GM12878 (cell line): Measurements from ENCODE around the gene INPP1. TPM values are rescaled to one million over a fixed set of nuclear protein-coding genes. Genes with fewer than 3 reads are reported as not detected.
A peak's percentile ranks its signal among the peaks of the same experiment; 100 is the strongest.

ENCODE experiments used
- ATAC-seq: fragments of 200-7000 bp; cut with Tn5 transposase; 3 replicates; pipeline ENCODE4 v1.9.1; 2020; ENCODE audit warnings: mild to moderate bottlenecking, moderate library complexity
- BruUV-seq: library from RNA; stranded (reverse); fragments of 400-500 nt; replicated peaks from 2 replicates; lab custom pipeline; 2021; lab: Mats Ljungman, UMichigan
- CTCF ChIA-PET: fragments of 300-600 bp; sonication (Branson Sonifier 250); formaldehyde crosslinking; extraction: SDS; loops from one replicate; lab custom pipeline; 2021; ENCODE audit warnings: inconsistent platforms; lab: Yijun Ruan, JAX
- POLR2A ChIA-PET: fragments of 350-600 bp; formaldehyde crosslinking; extraction: SDS; loops from one replicate; lab custom pipeline; 2021; ENCODE audit warnings: inconsistent platforms; lab: Charles Lee
- RAD21 ChIA-PET: fragments of 300-600 bp; sonication (Branson Sonifier 250); formaldehyde crosslinking; loops from one replicate; lab custom pipeline; 2023; ENCODE audit warnings: antibody characterized with exemption; ENCODE audit not compliant: unreplicated experiment; lab: Charles Lee
- SMC1A ChIA-PET: fragments of 300-600 bp; sonication (Branson Sonifier 250); formaldehyde crosslinking; loops from one replicate; lab custom pipeline; 2023; ENCODE audit not compliant: unreplicated experiment, uncharacterized antibody; lab: Charles Lee
- DNase-seq: peaks from one replicate; pipeline ENCODE4 v3.0.0-alpha.2; 2011; ENCODE audit warnings: low read depth, low spot score
- FAIRE-seq: peaks from 3 replicates; lab custom pipeline; 2011; peaks lifted over from hg19 to GRCh38; lab: Jason Lieb, UNC
- H2AFZ ChIP-seq: 2 replicates; pipeline ENCODE4 v1.6.0; 2011; ENCODE audit warnings: low read depth, low read length, control low read depth; ENCODE audit not compliant: control insufficient read depth
- H3K27ac ChIP-seq: 2 replicates; pipeline ENCODE4 v1.5.1; 2011; ENCODE audit warnings: control low read depth; ENCODE audit not compliant: control insufficient read depth, insufficient read depth
- H3K27me3 ChIP-seq, 2 experiments: replicated peaks in 1 of 2; 2 replicates each; pipeline versions ENCODE4 v1.6.0 to v1.6.1; 2011; ENCODE audit warnings: low read length in 1 of 2; ENCODE audit not compliant: control insufficient read depth in 2 of 2, insufficient read depth in 2 of 2
- H3K36me3 ChIP-seq, 2 experiments: 2 replicates each; pipeline ENCODE4 v1.5.1; 2011; ENCODE audit warnings: low read length in 1 of 2; ENCODE audit not compliant: control insufficient read depth in 2 of 2, insufficient read depth in 2 of 2
- H3K4me1 ChIP-seq: 2 replicates; pipeline ENCODE4 v1.6.1; 2011; ENCODE audit warnings: mild to moderate bottlenecking, low read length, moderate library complexity, mixed read lengths; ENCODE audit not compliant: control insufficient read depth, insufficient read depth
- H3K4me2 ChIP-seq: 2 replicates; pipeline ENCODE4 v1.6.0; 2011; ENCODE audit warnings: control low read depth; ENCODE audit not compliant: control insufficient read depth, insufficient read depth
- H3K4me3 ChIP-seq: fragments of 200-600 bp; sonication (generic); 2 replicates; pipeline ENCODE4 v1.5.1; 2016
- H3K79me2 ChIP-seq: 2 replicates; pipeline ENCODE4 v1.6.0; 2011; ENCODE audit warnings: low read length; ENCODE audit not compliant: control insufficient read depth, insufficient read depth
- H3K9ac ChIP-seq: 2 replicates; pipeline ENCODE4 v1.8.0; 2011; ENCODE audit warnings: low read length, control low read depth, mixed read lengths; ENCODE audit not compliant: control insufficient read depth, insufficient read depth
- H3K9me3 ChIP-seq: replicated peaks from 3 replicates; pipeline ENCODE4 v1.5.1; 2011; ENCODE audit warnings: mild to moderate bottlenecking, low read length; ENCODE audit not compliant: control insufficient read depth, insufficient read depth
- H4K20me1 ChIP-seq: 2 replicates; pipeline ENCODE4 v1.6.0; 2011; ENCODE audit not compliant: control insufficient read depth, insufficient read depth
- ASH2L ChIP-seq: fragments of 300-600, 200-600 bp; sonication (generic); IDR thresholded peaks from 2 replicates; pipeline ENCODE4 v1.6.1; 2017; ENCODE audit warnings: low read depth, mild to moderate bottlenecking, borderline replicate concordance
- BCL11A ChIP-seq: IDR thresholded peaks from 2 replicates; pipeline ENCODE4 v1.6.1; 2011; ENCODE audit warnings: low read depth, low read length
- BCL3 ChIP-seq: IDR thresholded peaks from 2 replicates; pipeline ENCODE4 v1.6.1; 2011; ENCODE audit warnings: borderline replicate concordance, low read depth, mild to moderate bottlenecking, moderate library complexity, low read length; ENCODE audit not compliant: insufficient read depth, poor library complexity, severe bottlenecking
- FOXK2 ChIP-seq: fragments of 450-650 bp; IDR thresholded peaks from 2 replicates; pipeline ENCODE4 v1.6.1; 2017; ENCODE audit warnings: mild to moderate bottlenecking, moderate library complexity
- HDAC2 ChIP-seq: fragments of 200-600 bp; sonication (generic); IDR thresholded peaks from 2 replicates; pipeline ENCODE4 v1.6.1; 2017
- POLR2AphosphoS2 ChIP-seq: IDR thresholded peaks from 2 replicates; pipeline ENCODE4 v1.6.1; 2011; ENCODE audit warnings: low read depth, mild to moderate bottlenecking, low read length, improper control_type of control experiment, moderate library complexity
- ZNF384 ChIP-seq: IDR thresholded peaks from 2 replicates; pipeline ENCODE4 v1.6.1; 2012; ENCODE audit warnings: low read depth, mild to moderate bottlenecking, low read length, improper control_type of control experiment, borderline replicate concordance
- in situ Hi-C: fragments of 300-500 bp; cut with MboI; formaldehyde crosslinking; loops from 9 replicates; pipeline ENCODE4 v1.14.3; 2018; ENCODE audit warnings: mixed read lengths
- intact Hi-C: fragments of 100-400 bp; cut with micrococcal nuclease; formaldehyde crosslinking; loops from one replicate; pipeline ENCODE4 v1.14.2; 2022; ENCODE audit not compliant: unreplicated experiment
- polyA plus RNA-seq, 11 experiments: library from polyadenylated mRNA; depleted of rRNA in 4 of 11; unstranded in 6 of 11; stranded (reverse) in 5 of 11; fragments of >200 nt; fragmentation: Nextera tagmentation in 4 of 11; fragmentation: Illumina TruSeq in 1 of 11; extraction: Ambion mirVana in 4 of 11; extraction: Trizol in 1 of 11; gene quantifications; 1 replicate in 1 of 11; 2 replicates in 10 of 11; pipeline versions ENCODE4 v1.2.1 to v1.2.3, GENCODE V29; 2011 to 2016; ENCODE audit warnings: inconsistent platforms in 2 of 11, missing spikeins in 2 of 11, low read depth in 1 of 11
- total RNA-seq, 4 experiments: library from RNA; depleted of rRNA in 3 of 4; stranded (reverse); fragments of >200 nt in 3 of 4; fragmentation: Illumina TruSeq in 1 of 4; extraction: Trizol in 1 of 4; gene quantifications; 2 replicates each; pipeline versions ENCODE4 v1.2.1 to v1.2.3, GENCODE V29; 2013 to 2021
- TF ChIP-seq, protein P1 (sequence below): fragments of 450-650 bp; formaldehyde crosslinking; IDR thresholded peaks from 2 replicates; pipeline ENCODE4 v1.4.0; 2020; ENCODE audit warnings: mild to moderate bottlenecking, moderate library complexity

Gene INPP1
- total and polyA plus RNA-seq, 10 of the 15 experiments (the other 5 are each of a cell fraction or from before 2014, with no cell fraction given), result 3.3 to 17.9 (median 11.1) TPM

DNA sequence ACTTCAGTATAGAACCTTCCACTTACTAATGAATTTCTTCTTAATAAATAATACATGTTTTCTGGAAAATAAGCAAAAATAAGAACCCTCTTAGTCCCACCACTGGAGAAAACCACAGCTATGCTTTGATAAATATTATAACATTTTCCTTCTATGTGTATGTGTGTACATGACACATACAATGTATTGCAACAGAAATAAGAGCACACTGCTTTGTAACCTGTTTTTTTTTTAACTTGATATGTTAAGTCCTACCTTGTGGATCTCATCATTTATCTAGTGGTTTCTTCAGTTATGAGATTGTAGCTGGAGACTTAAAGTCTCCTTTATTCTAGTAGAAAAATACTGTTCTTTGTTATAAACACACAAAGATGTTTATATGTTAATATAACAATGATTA is 17.2 kb downstream of the INPP1 start:
- ChIA-PET CTCF (interaction anchor here (0.7 to 4.8 kb wide), 10 partner anchors 10 to 420 kb away, joined by 3 to 48 read pairs (median 4); partner anchors contain the start of gene INPP1), SMC1A (interaction anchor here (0.9 to 4.3 kb wide), 12 partner anchors 8 to 329 kb away, joined by 3 to 44 read pairs (median 3); partner anchors contain the start of gene INPP1), RAD21 (interaction anchor here (0.7 to 4.0 kb wide), 8 partner anchors 10 to 316 kb away, joined by 3 to 36 read pairs (median 4); partner anchors contain the start of gene INPP1), POLR2A (interaction anchor here (0.8 to 4.0 kb wide), 6 partner anchors 17 to 200 kb away, joined by 3 to 19 read pairs (median 4); partner anchors contain the start of genes HIBCH and INPP1)
- TF ChIP-seq, protein P1, sequence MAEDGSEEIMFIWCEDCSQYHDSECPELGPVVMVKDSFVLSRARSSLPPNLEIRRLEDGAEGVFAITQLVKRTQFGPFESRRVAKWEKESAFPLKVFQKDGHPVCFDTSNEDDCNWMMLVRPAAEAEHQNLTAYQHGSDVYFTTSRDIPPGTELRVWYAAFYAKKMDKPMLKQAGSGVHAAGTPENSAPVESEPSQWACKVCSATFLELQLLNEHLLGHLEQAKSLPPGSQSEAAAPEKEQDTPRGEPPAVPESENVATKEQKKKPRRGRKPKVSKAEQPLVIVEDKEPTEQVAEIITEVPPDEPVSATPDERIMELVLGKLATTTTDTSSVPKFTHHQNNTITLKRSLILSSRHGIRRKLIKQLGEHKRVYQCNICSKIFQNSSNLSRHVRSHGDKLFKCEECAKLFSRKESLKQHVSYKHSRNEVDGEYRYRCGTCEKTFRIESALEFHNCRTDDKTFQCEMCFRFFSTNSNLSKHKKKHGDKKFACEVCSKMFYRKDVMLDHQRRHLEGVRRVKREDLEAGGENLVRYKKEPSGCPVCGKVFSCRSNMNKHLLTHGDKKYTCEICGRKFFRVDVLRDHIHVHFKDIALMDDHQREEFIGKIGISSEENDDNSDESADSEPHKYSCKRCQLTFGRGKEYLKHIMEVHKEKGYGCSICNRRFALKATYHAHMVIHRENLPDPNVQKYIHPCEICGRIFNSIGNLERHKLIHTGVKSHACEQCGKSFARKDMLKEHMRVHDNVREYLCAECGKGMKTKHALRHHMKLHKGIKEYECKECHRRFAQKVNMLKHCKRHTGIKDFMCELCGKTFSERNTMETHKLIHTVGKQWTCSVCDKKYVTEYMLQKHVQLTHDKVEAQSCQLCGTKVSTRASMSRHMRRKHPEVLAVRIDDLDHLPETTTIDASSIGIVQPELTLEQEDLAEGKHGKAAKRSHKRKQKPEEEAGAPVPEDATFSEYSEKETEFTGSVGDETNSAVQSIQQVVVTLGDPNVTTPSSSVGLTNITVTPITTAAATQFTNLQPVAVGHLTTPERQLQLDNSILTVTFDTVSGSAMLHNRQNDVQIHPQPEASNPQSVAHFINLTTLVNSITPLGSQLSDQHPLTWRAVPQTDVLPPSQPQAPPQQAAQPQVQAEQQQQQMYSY (CRISPR knock-in tag), result no peak
- TF ChIP-seq BCL11A (no peak), POLR2AphosphoS2 (no peak), FOXK2 (no peak), BCL3 (no peak), ZNF384 (no peak), ASH2L (no peak), HDAC2 (no peak)
- BruUV-seq, result no TSS peak
- peak overlapping the region; percentile 69; the same call in 1 of the 2 replicates for H3K9ac ChIP-seq
- no peak overlapping the region for H3K4me3 ChIP-seq
- peak overlapping the region; percentile 95 for H3K4me2 ChIP-seq
- H3K4me1 ChIP-seq, result peaks cover 8% of the 10 kb centered on the region
- no peaks in the 10 kb centered on the region for H3K27me3 ChIP-seq
- intact Hi-C loops (no loop called here), in situ Hi-C loops (no loop called here)
- no peak overlapping the region for H3K27ac ChIP-seq
- no peaks in the 10 kb centered on the region for H3K9me3 ChIP-seq
- FAIRE-seq (no peak), DNase-seq (no peak), ATAC-seq (no peak)
- no peaks in the 10 kb centered on the region for H3K36me3 ChIP-seq
- no peaks in the 10 kb centered on the region for H4K20me1 ChIP-seq
- H3K79me2 ChIP-seq, result peaks cover 5% of the 10 kb centered on the region
- peak overlapping the region; percentile 85 for H2AFZ ChIP-seq
